ENCODE data around the gene PEBP1. TPM values are rescaled to one million over a fixed set of nuclear protein-coding genes. Genes with fewer than 3 reads are reported as not detected.

The PEBP1 gene
- total RNA-seq, 1 experiment from 2014 or later: 189 TPM

- CTCF ChIA-PET: no interaction called here
- no peak for DNase-seq
- Histone ChIP-seq H3K4me3 (no peak overlapping the region), H3K36me3 (ENCODE audit: low read depth) (no peaks in the 10 kb centered on the region), H3K4me2 (no peak overlapping the region), H3F3A (ENCODE audit: insufficient read depth, low read depth) (peaks cover 4% of the 10 kb centered on the region; the same call in 1 of the 2 replicates), H3K79me2 (ENCODE audit: low read depth) (no peaks in the 10 kb centered on the region), H3K4me1 (replicated peaks; ENCODE audit: insufficient read depth) (no peaks in the 10 kb centered on the region), H3K27me3 (ENCODE audit: insufficient read depth, low read depth) (no peaks in the 10 kb centered on the region), H3K9me2 (ENCODE audit: insufficient read depth) (no peaks in the 10 kb centered on the region), H3K27ac (no peak overlapping the region), H4K20me1 (ENCODE audit: insufficient read depth) (no peaks in the 10 kb centered on the region), H2AFZ (no peak overlapping the region), H3K9me3 (ENCODE audit: insufficient read depth, low read depth) (no peaks in the 10 kb centered on the region)
- no peak for TF ChIP-seq CTCF (conservative IDR thresholded peaks at IDR 0.05)
- BruUV-seq (replicated peaks): no TSS peak
- intact Hi-C loops (cut with micrococcal nuclease; ENCODE audit: unreplicated experiment): loop anchor here (5.0 kb wide), 1 partner anchor 60 kb away; no protein-coding TSS in a partner anchor
- POLR2A ChIA-PET (ENCODE audit: unreplicated experiment): no interaction called here
Measured at GRCh38 chr12:118122264-118122663, 13.7 kb upstream of the PEBP1 start.

- H3K27ac ChIP-seq: no peak overlapping the region
- BruUV-seq (replicated peaks): no TSS peak
- ChIA-PET CTCF (interaction anchor here (0.6 kb wide), 1 partner anchor 193 kb away, joined by 5 read pairs; no protein-coding TSS in a partner anchor), POLR2A (ENCODE audit: unreplicated experiment) (interaction anchor here (0.6 kb wide), 1 partner anchor 246 kb away, joined by 4 read pairs; no protein-coding TSS in a partner anchor)
- peaks cover 4% of the 10 kb centered on the region; the same call in 1 of the 2 replicates for H3F3A ChIP-seq (ENCODE audit: insufficient read depth, low read depth)
- no peaks in the 10 kb centered on the region for H3K9me3 ChIP-seq (ENCODE audit: insufficient read depth, low read depth)
- H2AFZ ChIP-seq: no peak overlapping the region
- H4K20me1 ChIP-seq (ENCODE audit: insufficient read depth): no peaks in the 10 kb centered on the region
- DNase-seq: no peak
- no peak overlapping the region for H3K4me3 ChIP-seq
- H3K79me2 ChIP-seq (ENCODE audit: low read depth): no peaks in the 10 kb centered on the region
- no peak for TF ChIP-seq CTCF (conservative IDR thresholded peaks at IDR 0.05)
- no peak for TF ChIP-seq EZH2 (IDR thresholded peaks at IDR 0.05; ENCODE audit: low read depth)
- H3K9me2 ChIP-seq (ENCODE audit: insufficient read depth): no peaks in the 10 kb centered on the region
- intact Hi-C loops (cut with micrococcal nuclease; ENCODE audit: unreplicated experiment): loop anchor here (5.0 kb wide), 1 partner anchor 58 kb away; no protein-coding TSS in a partner anchor
- no peaks in the 10 kb centered on the region for H3K36me3 ChIP-seq (ENCODE audit: low read depth)
- H3K4me1 ChIP-seq (replicated peaks; ENCODE audit: insufficient read depth): no peaks in the 10 kb centered on the region
- no peaks in the 10 kb centered on the region for H3K27me3 ChIP-seq (ENCODE audit: insufficient read depth, low read depth)
- no peak overlapping the region for H3K4me2 ChIP-seq
Measured at GRCh38 chr12:118124333-118124874, 11.5 kb upstream of the PEBP1 start.

DNA sequence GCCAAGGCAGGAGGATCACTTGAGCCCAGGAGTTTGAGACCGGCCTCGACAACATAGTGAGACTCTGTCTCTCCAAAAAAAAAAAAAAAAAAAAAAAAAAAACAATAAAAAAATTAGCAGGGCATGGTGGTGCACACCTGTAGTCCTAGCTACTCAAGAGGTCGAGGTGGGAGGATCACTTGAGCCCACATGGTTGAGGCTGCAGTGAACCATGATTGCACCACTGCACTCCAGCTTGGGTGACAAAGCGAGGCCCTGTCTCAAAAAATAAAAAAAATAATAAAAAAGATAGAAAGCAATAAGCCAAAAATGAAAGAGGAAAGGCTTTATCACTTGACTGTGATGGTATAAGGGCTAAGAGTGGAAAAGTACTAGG lies 10.2 kb upstream of the PEBP1 start:
- Histone ChIP-seq H3K36me3 (ENCODE audit: low read depth) (no peaks in the 10 kb centered on the region), H4K20me1 (ENCODE audit: insufficient read depth) (no peaks in the 10 kb centered on the region), H3K4me3 (no peak overlapping the region), H3K79me2 (ENCODE audit: low read depth) (no peaks in the 10 kb centered on the region), H3F3A (ENCODE audit: insufficient read depth, low read depth) (peaks cover 4% of the 10 kb centered on the region; the same call in 1 of the 2 replicates), H3K9me2 (ENCODE audit: insufficient read depth) (no peaks in the 10 kb centered on the region), H3K27me3 (ENCODE audit: insufficient read depth, low read depth) (no peaks in the 10 kb centered on the region), H3K4me2 (no peak overlapping the region), H2AFZ (no peak overlapping the region), H3K9me3 (ENCODE audit: insufficient read depth, low read depth) (no peaks in the 10 kb centered on the region), H3K4me1 (replicated peaks; ENCODE audit: insufficient read depth) (no peaks in the 10 kb centered on the region), H3K27ac (no peak overlapping the region)
- intact Hi-C loops (cut with micrococcal nuclease; ENCODE audit: unreplicated experiment): no loop called here
- no peak for DNase-seq
- no peak for TF ChIP-seq EZH2 (IDR thresholded peaks at IDR 0.05; ENCODE audit: low read depth)
- no peak for TF ChIP-seq CTCF (conservative IDR thresholded peaks at IDR 0.05)
- ChIA-PET POLR2A (ENCODE audit: unreplicated experiment) (no interaction called here), CTCF (no interaction called here)
- no TSS peak for BruUV-seq (replicated peaks)

Data from PC-9 (cell line).